ENCODE measurements around the gene LY86. TPM values are rescaled to one million over a fixed set of nuclear protein-coding genes. Genes with fewer than 3 reads are reported as not detected.

Gene LY86
- total and polyA plus RNA-seq, 2 donors (not counting 1 experiment from before 2014, with no cell fraction given) = not detected

- H2AFZ ChIP-seq (ENCODE audit: low read length) = no peak overlapping the region
- H4K20me1 ChIP-seq (ENCODE audit: control insufficient read depth, extremely low read depth, insufficient read depth, low read length) = no peaks in the 10 kb centered on the region
- no peak for DNase-seq (ENCODE audit: low read depth in 2 of 2)
- no peak for TF ChIP-seq EZH2 (IDR thresholded peaks at IDR 0.05; ENCODE audit: low read length, missing control alignments)
- TF ChIP-seq CTCF (conservative IDR thresholded peaks at IDR 0.05 in 1 of 2, IDR thresholded peaks at IDR 0.05 in 1 of 2; ENCODE audit: low read depth in 1 of 2, low read length in 2 of 2) = no peak
- no peaks in the 10 kb centered on the region for H3K9me3 ChIP-seq (ENCODE audit: control insufficient read depth, insufficient read depth, low read depth, low read length)
- no peak overlapping the region for H3K4me3 ChIP-seq (replicated peaks in 1 of 4; ENCODE audit: control extremely low read depth in 1 of 4, insufficient read depth in 1 of 4, low read depth in 3 of 4, low read length in 4 of 4)
- no peak overlapping the region for H3K27ac ChIP-seq (ENCODE audit: insufficient read depth, low read length)
- H3K9ac ChIP-seq (ENCODE audit: insufficient read depth, low read length) = no peak overlapping the region
- H3K36me3 ChIP-seq (ENCODE audit: control insufficient read depth, insufficient read depth, low read length) = no peaks in the 10 kb centered on the region
- no peaks in the 10 kb centered on the region for H3K4me1 ChIP-seq (ENCODE audit: control insufficient read depth, extremely low read depth, insufficient read depth, low read length)
- H3K27me3 ChIP-seq (ENCODE audit: control insufficient read depth, insufficient read depth, low read length) = no peaks in the 10 kb centered on the region
- no peaks in the 10 kb centered on the region for H3K79me2 ChIP-seq (ENCODE audit: control insufficient read depth, insufficient read depth, low read length)
- no peak overlapping the region for H3K4me2 ChIP-seq (ENCODE audit: extremely low read depth, insufficient read depth, low read length)
Observed at GRCh38 chr6:6600875-6601274, 12.4 kb downstream of the LY86 start.

GRCh38 chr6:6602262-6602661 lies 13.7 kb downstream of the LY86 start:
- Histone ChIP-seq H3K4me1 (ENCODE audit: control insufficient read depth, extremely low read depth, insufficient read depth, low read length) (no peaks in the 10 kb centered on the region), H3K9ac (ENCODE audit: insufficient read depth, low read length) (no peak overlapping the region), H3K79me2 (ENCODE audit: control insufficient read depth, insufficient read depth, low read length) (no peaks in the 10 kb centered on the region), H3K9me3 (ENCODE audit: control insufficient read depth, insufficient read depth, low read depth, low read length) (no peaks in the 10 kb centered on the region), H3K27me3 (ENCODE audit: control insufficient read depth, insufficient read depth, low read length) (no peaks in the 10 kb centered on the region), H3K36me3 (ENCODE audit: control insufficient read depth, insufficient read depth, low read length) (no peaks in the 10 kb centered on the region), H3K4me3 (replicated peaks in 1 of 4; ENCODE audit: control extremely low read depth in 1 of 4, insufficient read depth in 1 of 4, low read depth in 3 of 4, low read length in 4 of 4) (no peak overlapping the region), H2AFZ (ENCODE audit: low read length) (no peak overlapping the region), H3K27ac (ENCODE audit: insufficient read depth, low read length) (no peak overlapping the region), H3K4me2 (ENCODE audit: extremely low read depth, insufficient read depth, low read length) (no peak overlapping the region), H4K20me1 (ENCODE audit: control insufficient read depth, extremely low read depth, insufficient read depth, low read length) (no peaks in the 10 kb centered on the region)
- TF ChIP-seq CTCF (conservative IDR thresholded peaks at IDR 0.05 in 1 of 2, IDR thresholded peaks at IDR 0.05 in 1 of 2; ENCODE audit: low read depth in 1 of 2, low read length in 2 of 2) (no peak), EZH2 (IDR thresholded peaks at IDR 0.05; ENCODE audit: low read length, missing control alignments) (no peak)
- DNase-seq (ENCODE audit: low read depth in 2 of 2) = no peak

GRCh38 chr6:6603317-6603716 lies 14.8 kb downstream of the LY86 start:
- H3K4me2 ChIP-seq (ENCODE audit: extremely low read depth, insufficient read depth, low read length) = no peak overlapping the region
- no peaks in the 10 kb centered on the region for H3K9me3 ChIP-seq (ENCODE audit: control insufficient read depth, insufficient read depth, low read depth, low read length)
- H3K36me3 ChIP-seq (ENCODE audit: control insufficient read depth, insufficient read depth, low read length) = no peaks in the 10 kb centered on the region
- no peak overlapping the region for H2AFZ ChIP-seq (ENCODE audit: low read length)
- no peaks in the 10 kb centered on the region for H3K4me1 ChIP-seq (ENCODE audit: control insufficient read depth, extremely low read depth, insufficient read depth, low read length)
- no peak for DNase-seq (ENCODE audit: low read depth in 2 of 2)
- no peak for TF ChIP-seq CTCF (conservative IDR thresholded peaks at IDR 0.05 in 1 of 2, IDR thresholded peaks at IDR 0.05 in 1 of 2; ENCODE audit: low read depth in 1 of 2, low read length in 2 of 2)
- TF ChIP-seq EZH2 (IDR thresholded peaks at IDR 0.05; ENCODE audit: low read length, missing control alignments) = no peak
- no peak overlapping the region for H3K4me3 ChIP-seq (replicated peaks in 1 of 4; ENCODE audit: control extremely low read depth in 1 of 4, insufficient read depth in 1 of 4, low read depth in 3 of 4, low read length in 4 of 4)
- no peaks in the 10 kb centered on the region for H3K27me3 ChIP-seq (ENCODE audit: control insufficient read depth, insufficient read depth, low read length)
- no peak overlapping the region for H3K27ac ChIP-seq (ENCODE audit: insufficient read depth, low read length)
- H3K9ac ChIP-seq (ENCODE audit: insufficient read depth, low read length) = no peak overlapping the region
- H4K20me1 ChIP-seq (ENCODE audit: control insufficient read depth, extremely low read depth, insufficient read depth, low read length) = no peaks in the 10 kb centered on the region
- no peaks in the 10 kb centered on the region for H3K79me2 ChIP-seq (ENCODE audit: control insufficient read depth, insufficient read depth, low read length)
